H1 (cell line): Measurements from ENCODE around the gene CCDC192. TPM values are rescaled to one million over a fixed set of nuclear protein-coding genes. Genes with fewer than 3 reads are reported as not detected.

Experiments
- CTCF ChIA-PET: fragments of 300-600 bp; sonication (Branson Sonifier 250); formaldehyde crosslinking; loops from one replicate; lab custom pipeline; 2021; ENCODE audit not compliant: partially characterized antibody; lab: Charles Lee
- POLR2A ChIA-PET: fragments of 300-600 bp; sonication (Branson Sonifier 250); formaldehyde crosslinking; loops from one replicate; lab custom pipeline; 2021; ENCODE audit warnings: inconsistent platforms; ENCODE audit not compliant: partially characterized antibody; lab: Charles Lee
- DNase-seq, 2 experiments: peaks; one replicate each; pipeline versions ENCODE4 v3.0.0 to v3.0.0-alpha.2; 2010 to 2022; ENCODE audit warnings: low spot score in 2 of 2, low read depth in 1 of 2, mixed read lengths in 1 of 2
- FAIRE-seq: peaks from 2 replicates; lab custom pipeline; 2011; peaks lifted over from hg19 to GRCh38; lab: Jason Lieb, UNC
- H2AFZ ChIP-seq: 2 replicates; pipeline ENCODE4 v1.8.1; 2012; ENCODE audit warnings: low read length, inconsistent platforms
- H2AK5ac ChIP-seq: 2 replicates; pipeline ENCODE4 v1.6.1; 2013; ENCODE audit warnings: low read depth, low read length
- H2BK120ac ChIP-seq: replicated peaks from 2 replicates; pipeline ENCODE3; 2013; ENCODE audit warnings: low read depth, low read length, inconsistent platforms
- H2BK12ac ChIP-seq: 2 replicates; pipeline ENCODE4 v1.6.1; 2013; ENCODE audit warnings: low read depth, low read length
- H2BK15ac ChIP-seq: 2 replicates; pipeline ENCODE4 v1.6.1; 2013; ENCODE audit warnings: low read length
- H2BK20ac ChIP-seq: 2 replicates; pipeline ENCODE4 v1.6.1; 2013; ENCODE audit warnings: low read length
- H2BK5ac ChIP-seq: 2 replicates; pipeline ENCODE4 v1.6.1; 2013; ENCODE audit warnings: low read depth, low read length
- H3K14ac ChIP-seq: 2 replicates; pipeline ENCODE4 v1.6.1; 2013; ENCODE audit warnings: inconsistent platforms; ENCODE audit not compliant: insufficient read length
- H3K18ac ChIP-seq: 2 replicates; pipeline ENCODE4 v1.6.1; 2013; ENCODE audit warnings: low read length; ENCODE audit errors: extremely low read depth
- H3K23ac ChIP-seq: 2 replicates; pipeline ENCODE4 v1.6.1; 2013; ENCODE audit warnings: inconsistent platforms; ENCODE audit not compliant: insufficient read length
- H3K23me2 ChIP-seq: 2 replicates; pipeline ENCODE4 v1.6.1; 2013; ENCODE audit warnings: low read depth, low read length
- H3K27ac ChIP-seq: 2 replicates; pipeline ENCODE4 v1.6.1; 2011; ENCODE audit warnings: low read depth, low read length, inconsistent platforms
- H3K27me3 ChIP-seq, 4 experiments: replicated peaks in 1 of 4; 1 replicate in 1 of 4; 2 replicates in 3 of 4; pipeline versions ENCODE4 v1.6.1 to v1.8.1; 2011 to 2013; ENCODE audit warnings: low read length in 3 of 4, mild to moderate bottlenecking in 3 of 4, inconsistent platforms in 2 of 4, mixed read lengths in 2 of 4, moderate library complexity in 1 of 4; ENCODE audit not compliant: control insufficient read depth in 3 of 4, insufficient read depth in 3 of 4; ENCODE audit errors: extremely low read depth in 1 of 4
- H3K36me3 ChIP-seq, 4 experiments: 2 replicates each; pipeline versions ENCODE4 v1.6.1 to v1.8.1; 2011 to 2013; ENCODE audit warnings: mild to moderate bottlenecking in 4 of 4, low read length in 3 of 4, moderate library complexity in 2 of 4, control low read depth in 1 of 4, inconsistent platforms in 1 of 4; ENCODE audit not compliant: insufficient read depth in 4 of 4, control insufficient read depth in 2 of 4
- H3K4ac ChIP-seq: replicated peaks from 2 replicates; pipeline ENCODE3; 2013; ENCODE audit warnings: low read length, low read depth, mixed read lengths, inconsistent platforms; ENCODE audit not compliant: insufficient read length
- H3K4me1 ChIP-seq, 4 experiments: replicated peaks in 1 of 4; 1 replicate in 1 of 4; 2 replicates in 3 of 4; pipeline versions ENCODE4 v1.6.1 to v1.8.1; 2011 to 2013; ENCODE audit warnings: low read length in 3 of 4, inconsistent platforms in 2 of 4, mixed read lengths in 1 of 4; ENCODE audit not compliant: insufficient read depth in 4 of 4, control insufficient read depth in 3 of 4
- H3K4me2 ChIP-seq, 2 experiments: 2 replicates each; pipeline versions ENCODE4 v1.6.1 to v1.8.1; 2011 to 2013; ENCODE audit warnings: low read depth in 2 of 2, low read length in 2 of 2, control low read depth in 1 of 2, inconsistent platforms in 1 of 2, mild to moderate bottlenecking in 1 of 2; ENCODE audit not compliant: insufficient read depth in 1 of 2
- H3K4me3 ChIP-seq, 4 experiments: fragments of 200-600, 300-600 bp in 1 of 4; sonication (generic), shearing (Covaris generic), sonication (Bioruptor Twin) in 1 of 4; 2 replicates each; pipeline versions ENCODE4 v1.5.1 to v1.8.1; 2011 to 2016; ENCODE audit warnings: low read length in 4 of 4, low read depth in 3 of 4, control low read depth in 2 of 4, inconsistent platforms in 2 of 4, mild to moderate bottlenecking in 2 of 4, mixed read lengths in 1 of 4, moderate library complexity in 1 of 4; ENCODE audit not compliant: insufficient read depth in 2 of 4; ENCODE audit errors: extremely low read depth in 1 of 4
- H3K56ac ChIP-seq: replicated peaks from 2 replicates; pipeline ENCODE3; 2013; ENCODE audit warnings: low read depth, mild to moderate bottlenecking, mixed read lengths, low read length, inconsistent platforms; ENCODE audit not compliant: insufficient read length
- H3K79me1 ChIP-seq: 2 replicates; pipeline ENCODE4 v1.6.1; 2013; ENCODE audit warnings: low read depth, low read length, control low read depth
- H3K79me2 ChIP-seq, 2 experiments: 2 replicates each; pipeline versions ENCODE4 v1.6.1 to v1.8.1; 2012 to 2013; ENCODE audit warnings: low read length in 2 of 2, mild to moderate bottlenecking in 2 of 2, inconsistent platforms in 1 of 2; ENCODE audit not compliant: insufficient read depth in 2 of 2, control insufficient read depth in 1 of 2
- H3K9ac ChIP-seq, 4 experiments: replicated peaks in 1 of 4; 1 replicate in 1 of 4; 2 replicates in 3 of 4; pipeline versions ENCODE4 v1.6.1 to v1.8.1; 2011 to 2013; ENCODE audit warnings: low read depth in 3 of 4, low read length in 3 of 4, control low read depth in 2 of 4, mild to moderate bottlenecking in 2 of 4, moderate library complexity in 2 of 4, inconsistent platforms in 1 of 4; ENCODE audit errors: extremely low read depth in 1 of 4
- H3K9me3 ChIP-seq, 2 experiments: 2 replicates each; pipeline versions ENCODE4 v1.6.1 to v1.8.1; 2012 to 2013; ENCODE audit warnings: mild to moderate bottlenecking in 2 of 2, moderate library complexity in 2 of 2, control low read depth in 1 of 2, inconsistent platforms in 1 of 2, low read depth in 1 of 2, low read length in 1 of 2, mixed read lengths in 1 of 2; ENCODE audit not compliant: insufficient read depth in 2 of 2
- H4K20me1 ChIP-seq, 2 experiments: replicated peaks in 1 of 2; 2 replicates each; pipeline versions ENCODE3 to v1.8.1; 2011 to 2013; ENCODE audit warnings: inconsistent platforms in 2 of 2, low read length in 2 of 2, mild to moderate bottlenecking in 1 of 2; ENCODE audit not compliant: insufficient read depth in 2 of 2, control insufficient read depth in 1 of 2
- H4K5ac ChIP-seq: 2 replicates; pipeline ENCODE4 v1.6.1; 2013; ENCODE audit warnings: low read length, low read depth, mixed read lengths, inconsistent platforms; ENCODE audit not compliant: insufficient read length
- H4K8ac ChIP-seq: 2 replicates; pipeline ENCODE4 v1.8.0; 2013; ENCODE audit warnings: mild to moderate bottlenecking, moderate library complexity, low read length, inconsistent platforms; ENCODE audit not compliant: insufficient read depth; ENCODE audit errors: extremely low read depth
- H4K91ac ChIP-seq: replicated peaks from 2 replicates; pipeline ENCODE3; 2013; ENCODE audit warnings: low read length, mixed read lengths, inconsistent platforms; ENCODE audit not compliant: insufficient read length
- FOSL1 ChIP-seq: IDR thresholded peaks from 2 replicates; pipeline ENCODE4 v1.6.1; 2011; ENCODE audit warnings: mild to moderate bottlenecking, low read depth, low read length, moderate library complexity; ENCODE audit not compliant: insufficient read depth
- JUND ChIP-seq: IDR thresholded peaks from 2 replicates; pipeline ENCODE4 v1.6.1; 2011; ENCODE audit warnings: mild to moderate bottlenecking, improper control_type of control experiment, low read length
- KDM1A ChIP-seq: fragments of 200-600, 300-600 bp; sonication (generic); IDR thresholded peaks from 2 replicates; pipeline ENCODE4 v1.7.1; 2016; ENCODE audit warnings: mild to moderate bottlenecking, low read length, borderline replicate concordance
- POLR2AphosphoS5 ChIP-seq: IDR thresholded peaks from 2 replicates; pipeline ENCODE4 v1.6.1; 2011; ENCODE audit warnings: low read depth, low read length
- RAD21 ChIP-seq, 2 experiments: IDR thresholded peaks in 1 of 2; conservative IDR thresholded peaks in 1 of 2; 2 replicates each; pipeline ENCODE4 v1.6.1; 2011; ENCODE audit warnings: low read depth in 2 of 2, low read length in 2 of 2, improper control_type of control experiment in 1 of 2, inconsistent platforms in 1 of 2, mild to moderate bottlenecking in 1 of 2, moderate library complexity in 1 of 2
- SIRT6 ChIP-seq: IDR thresholded peaks from one replicate; pipeline ENCODE4 v1.7.1; 2012; ENCODE audit warnings: low read length, inconsistent platforms
- SIX5 ChIP-seq: IDR thresholded peaks from 2 replicates; pipeline ENCODE4 v1.6.1; 2011; ENCODE audit warnings: mild to moderate bottlenecking, low read depth, low read length
- SP2 ChIP-seq: IDR thresholded peaks from 2 replicates; pipeline ENCODE4 v1.6.1; 2012; ENCODE audit warnings: mild to moderate bottlenecking, low read length, inconsistent platforms
- WGBS, 2 experiments: shearing (Covaris generic) in 1 of 2; methylation state at CpG; one replicate each; pipeline versions ENCODE4 v1.1.6 to v1.1.7; 2013 to 2015; ENCODE audit warnings: low lambda C conversion rate in 2 of 2, mixed read lengths in 2 of 2, inconsistent platforms in 1 of 2, low coverage in 1 of 2, missing lambda C conversion rate in 1 of 2; ENCODE audit not compliant: insufficient replicate concordance in 2 of 2, insufficient coverage in 1 of 2, insufficient read length in 1 of 2; ENCODE audit errors: extremely low coverage in 1 of 2, missing lambda C conversion rate in 1 of 2; 5-methylcytosine and 5-hydroxymethylcytosine counted together
- polyA plus RNA-seq, 7 experiments: library from polyadenylated mRNA; depleted of rRNA in 3 of 7; stranded (reverse) in 5 of 7; unstranded in 2 of 7; fragments of >200 nt in 5 of 7; fragments of 200-250 nt in 2 of 7; gene quantifications; 1 replicate in 5 of 7; 2 replicates in 1 of 7; 4 replicates in 1 of 7; pipeline versions ENCODE4 v1.2.1 to v1.2.3, GENCODE V29; 2011 to 2013; ENCODE audit warnings: missing spikeins in 2 of 7, mixed read lengths in 2 of 7
- total RNA-seq: library from RNA; stranded (reverse); fragmentation: NEBNext Ultra II Directional; extraction: Animal tissue kit (Norgen Biotek cat#: 25700); gene quantifications from 2 replicates; pipeline ENCODE4 v1.2.1, GENCODE V29; 2021
- TF ChIP-seq, protein P1 (sequence below): IDR thresholded peaks from 2 replicates; pipeline ENCODE4 v1.6.1; 2012; ENCODE audit warnings: inconsistent platforms

CCDC192 gene
- total and polyA plus RNA-seq, 2 of the 8 experiments (the other 6 are each of a cell fraction or from before 2014, with no cell fraction given): 0.61 TPM; not detected in 1

DNA sequence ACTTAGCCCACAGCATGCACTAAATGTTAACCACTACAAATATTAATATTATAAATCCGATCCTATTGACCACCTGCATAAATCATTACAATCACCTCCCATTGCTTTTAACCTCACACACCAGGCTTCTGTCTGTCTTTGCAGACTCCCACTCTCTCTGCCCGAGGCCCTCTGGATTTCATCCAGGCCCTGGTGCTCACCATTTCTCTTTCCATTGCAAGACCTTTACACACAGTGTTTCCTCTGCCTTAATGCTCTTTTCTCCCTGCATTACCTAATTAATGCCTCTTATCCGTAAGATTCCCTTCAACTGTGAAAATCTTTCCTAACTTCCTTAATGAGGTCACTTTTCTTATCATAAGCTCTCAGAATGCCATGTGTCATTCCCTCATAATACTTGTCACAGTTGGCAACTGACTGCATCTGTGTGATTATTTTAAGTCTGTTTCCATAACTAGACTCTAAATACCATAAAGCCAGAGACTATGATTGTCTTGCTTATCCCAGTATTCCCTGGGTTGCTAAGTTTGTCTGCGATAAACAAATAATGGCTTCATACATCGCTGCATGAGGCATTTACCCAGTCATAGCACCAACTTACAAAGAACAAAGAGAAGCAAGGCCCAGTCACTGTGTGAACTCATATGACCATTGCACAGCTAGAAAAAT, 155.1 kb downstream of the CCDC192 start:
- H3K23ac ChIP-seq: no peak overlapping the region
- no peak overlapping the region for H3K27ac ChIP-seq
- no peak overlapping the region for H2BK12ac ChIP-seq
- H3K4me2 ChIP-seq: no peak overlapping the region
- H2AFZ ChIP-seq: no peak overlapping the region
- no peak overlapping the region for H2BK120ac ChIP-seq
- no peaks in the 10 kb centered on the region for H3K79me1 ChIP-seq
- ChIA-PET POLR2A (no interaction called here), CTCF (interaction anchor here (0.6 to 2.9 kb wide), 9 partner anchors 8 to 283 kb away, joined by 3 to 16 read pairs (median 3); no protein-coding TSS in a partner anchor)
- no peaks in the 10 kb centered on the region for H3K79me2 ChIP-seq
- WGBS, 2 experiments: 83% methylated on average over 5 of the region's 5 CpGs; no CpG with 5 or more reads in 1 of the 2 experiments
- no peak overlapping the region for H4K5ac ChIP-seq
- TF ChIP-seq JUND (no peak), FOSL1 (no peak), KDM1A (no peak), SP2 (no peak), POLR2AphosphoS5 (no peak), SIRT6 (no peak), RAD21 (IDR thresholded peaks at IDR 0.05 in 1 of 2, conservative IDR thresholded peaks at IDR 0.05 in 1 of 2; ENCODE audit: low read depth in 2 of 2, low read length in 2 of 2) (no peak), SIX5 (no peak)
- TF ChIP-seq, protein P1, sequence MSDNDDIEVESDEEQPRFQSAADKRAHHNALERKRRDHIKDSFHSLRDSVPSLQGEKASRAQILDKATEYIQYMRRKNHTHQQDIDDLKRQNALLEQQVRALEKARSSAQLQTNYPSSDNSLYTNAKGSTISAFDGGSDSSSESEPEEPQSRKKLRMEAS: no peak
- H4K8ac ChIP-seq: no peak overlapping the region
- no peak overlapping the region for H3K4ac ChIP-seq
- H3K23me2 ChIP-seq: no peaks in the 10 kb centered on the region
- no peak overlapping the region for H2BK5ac ChIP-seq
- no peak for DNase-seq
- no peak overlapping the region for H2BK15ac ChIP-seq
- no peak overlapping the region for H3K9ac ChIP-seq
- H2AK5ac ChIP-seq: no peak overlapping the region
- H3K18ac ChIP-seq: no peak overlapping the region
- H3K4me3 ChIP-seq: no peak overlapping the region
- H2BK20ac ChIP-seq: no peak overlapping the region
- H3K4me1 ChIP-seq: no peaks in the 10 kb centered on the region
- FAIRE-seq: no peak
- no peaks in the 10 kb centered on the region for H3K9me3 ChIP-seq
- H3K36me3 ChIP-seq: no peaks in the 10 kb centered on the region
- H3K14ac ChIP-seq: no peak overlapping the region
- no peak overlapping the region for H3K56ac ChIP-seq
- no peaks in the 10 kb centered on the region for H4K20me1 ChIP-seq
- no peak overlapping the region for H4K91ac ChIP-seq
- H3K27me3 ChIP-seq: no peaks in the 10 kb centered on the region
